T-cell (primary cell): ENCODE results near the gene EXOC3. TPM values are rescaled to one million over a fixed set of nuclear protein-coding genes. Genes with fewer than 3 reads are reported as not detected.

Experiments used
- ATAC-seq, 4 experiments: fragments of 200-7000 bp in 3 of 4; fragments of 150-1000 bp in 1 of 4; cut with Tn5 transposase; replicated peaks in 1 of 4; 1 replicate in 3 of 4; 2 replicates in 1 of 4; pipeline ENCODE4 v1.10.0; 2021; ENCODE audit warnings: moderate library complexity in 3 of 4, mild to moderate bottlenecking in 2 of 4, moderate number of reproducible peaks in 1 of 4
- CTCF ChIA-PET, 2 donors: fragments of 300-600 bp; sonication (Branson Sonifier 250); formaldehyde crosslinking; loops; one replicate each; lab custom pipeline; 2022; ENCODE audit warnings: antibody characterized with exemption in 2 of 2; lab: Charles Lee
- POLR2A ChIA-PET, 2 donors: fragments of 300-600 bp; sonication (Branson Sonifier 250); formaldehyde crosslinking; loops; one replicate each; lab custom pipeline; 2022; ENCODE audit warnings: antibody characterized with exemption in 2 of 2; lab: Charles Lee
- DNase-seq, 35 experiments: peaks; one replicate each; pipeline versions ENCODE4 v3.0.0 to v3.0.0-alpha.2; 2013 to 2023
- H3K27ac ChIP-seq: one replicate; pipeline ENCODE4 v1.5.1; 2013; ENCODE audit warnings: low read length
- H3K27me3 ChIP-seq, 2 experiments: replicated peaks in 1 of 2; 1 replicate in 1 of 2; 2 replicates in 1 of 2; pipeline versions ENCODE4 v1.6.1 to v1.7.0; 2013; ENCODE audit warnings: low read length in 1 of 2, mixed read lengths in 1 of 2; ENCODE audit not compliant: control insufficient read depth in 2 of 2, insufficient read depth in 2 of 2; ENCODE audit errors: extremely low read depth in 1 of 2
- H3K36me3 ChIP-seq, 2 donors: 1 replicate in 1 of 2; 2 replicates in 1 of 2; pipeline versions ENCODE4 v1.6.1 to v1.7.0; 2013; ENCODE audit warnings: low read length in 1 of 2; ENCODE audit not compliant: control insufficient read depth in 2 of 2, insufficient read depth in 1 of 2; ENCODE audit errors: extremely low read depth in 1 of 2
- H3K4me1 ChIP-seq, 2 experiments: 1 replicate in 1 of 2; 2 replicates in 1 of 2; pipeline versions ENCODE4 v1.6.1 to v1.7.0; 2013; ENCODE audit warnings: low read length in 2 of 2, mixed read lengths in 1 of 2; ENCODE audit not compliant: insufficient read depth in 2 of 2, control insufficient read depth in 1 of 2; ENCODE audit errors: extremely low read depth in 1 of 2
- H3K4me3 ChIP-seq, 2 donors: 1 replicate in 1 of 2; 2 replicates in 1 of 2; pipeline versions ENCODE4 v1.5.1 to v1.7.0; 2013; ENCODE audit warnings: mild to moderate bottlenecking in 2 of 2, low read length in 1 of 2, moderate library complexity in 1 of 2; ENCODE audit not compliant: control insufficient read depth in 1 of 2; ENCODE audit errors: extremely low read depth in 1 of 2
- H3K9me3 ChIP-seq: 2 replicates; pipeline ENCODE4 v1.7.0; 2013
- H3K27ac Mint-ChIP-seq, 2 donors: one replicate each; pipeline ENCODE4 v1.8.0; 2020 to 2021; ENCODE audit warnings: mild to moderate bottlenecking in 2 of 2, mixed read lengths in 2 of 2
- H3K27me3 Mint-ChIP-seq, 2 donors: one replicate each; pipeline ENCODE4 v1.8.0; 2021 to 2022; ENCODE audit warnings: mixed read lengths in 2 of 2
- H3K36me3 Mint-ChIP-seq: one replicate; pipeline ENCODE4 v1.8.0; 2021; ENCODE audit warnings: mixed read lengths
- H3K4me1 Mint-ChIP-seq, 3 donors: one replicate each; pipeline ENCODE4 v1.8.0; 2020 to 2022; ENCODE audit warnings: mixed read lengths in 3 of 3, mild to moderate bottlenecking in 1 of 3
- H3K4me3 Mint-ChIP-seq, 3 donors: one replicate each; pipeline ENCODE4 v1.8.0; 2020 to 2022; ENCODE audit warnings: mild to moderate bottlenecking in 3 of 3, mixed read lengths in 3 of 3, moderate library complexity in 3 of 3
- H3K9me3 Mint-ChIP-seq, 3 donors: one replicate each; pipeline ENCODE4 v1.8.0; 2020 to 2022; ENCODE audit warnings: mixed read lengths in 3 of 3
- WGBS: methylation state at CpG from one replicate; pipeline ENCODE4 v1.1.5; 2013; ENCODE audit warnings: missing lambda C conversion rate; ENCODE audit not compliant: insufficient coverage; 5-methylcytosine and 5-hydroxymethylcytosine counted together
- total RNA-seq, 35 experiments: library from RNA in 6 of 35; stranded (reverse) in 6 of 35; fragments of 120-200 nt in 1 of 35; gene quantifications; one replicate each; pipeline versions ENCODE4 v1.2.1 to v1.2.4 and lab custom pipeline; 2013 to 2026

EXOC3 gene
- total RNA-seq, 5 donors from 2014 or later (not counting 1 experiment from before 2014, with no cell fraction given), result 81.6 to 99.8 (median 84.2) TPM

DNA sequence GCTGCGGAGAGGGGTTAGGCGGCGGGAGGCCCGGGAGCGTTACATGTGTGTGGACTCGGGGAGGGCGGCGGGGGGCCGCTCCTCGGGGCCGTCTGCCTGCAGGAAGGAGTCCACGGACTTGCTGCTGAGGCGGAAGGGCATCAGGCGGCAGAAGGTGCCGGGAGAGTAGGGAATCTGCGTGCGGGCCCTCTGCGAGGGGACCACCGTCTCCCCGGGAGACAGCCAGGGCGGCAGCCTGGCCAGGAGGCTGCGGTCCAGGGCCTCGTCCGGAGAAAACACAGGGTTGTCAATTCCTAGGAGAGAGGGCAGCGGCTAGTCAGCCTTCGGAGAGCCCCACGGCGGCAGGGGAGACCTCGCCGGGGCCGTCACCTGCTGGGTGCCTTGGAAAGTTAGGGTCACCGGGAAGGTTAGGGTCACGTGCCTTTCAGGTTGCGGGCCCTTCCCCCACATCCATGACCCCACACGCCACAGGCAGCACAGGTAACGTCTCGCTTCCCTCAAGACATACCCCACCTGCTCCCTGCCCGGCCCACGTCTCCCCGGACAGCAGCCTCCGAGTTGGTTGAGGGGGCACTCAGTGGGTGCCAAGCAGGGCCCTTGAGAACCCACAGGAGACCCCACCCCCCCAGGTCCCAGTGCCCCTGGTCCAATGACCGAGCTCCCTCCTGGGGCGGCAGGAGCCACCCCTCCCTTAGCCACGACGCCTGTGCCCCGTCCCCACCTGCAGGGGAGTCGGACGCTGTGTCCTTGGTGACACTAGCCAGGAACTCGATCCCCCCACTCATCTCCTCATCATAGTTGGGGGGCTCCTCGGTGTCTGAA is 32.1 kb downstream of the EXOC3 start:
- Histone ChIP-seq H3K36me3 (peaks cover 2 to 9% of the 10 kb centered on the region in 2 donors), H3K9me3 (no peaks in the 10 kb centered on the region), H3K27me3 (peaks cover 2 to 64% of the 10 kb centered on the region in 2 experiments), H3K27ac (no peak overlapping the region), H3K4me1 (peaks cover 8 to 36% of the 10 kb centered on the region in 2 experiments), H3K4me3 (peak overlapping the region; percentile 14 to 46)
- DNase-seq (peak in 4 of 35 experiments; percentile 2 to 33 (median 17)), ATAC-seq (no peak)
- H3K4me1 Mint-ChIP-seq, result peaks cover 21 to 23% (median 22%) of the 10 kb centered on the region in 3 donors
- WGBS, result 11% methylated on average over 37 of the region's 50 CpGs
- H3K27me3 Mint-ChIP-seq, result peaks cover 0 to 17% of the 10 kb centered on the region in 2 donors
- H3K27ac Mint-ChIP-seq, result no peak overlapping the region
- H3K4me3 Mint-ChIP-seq, result peak overlapping the region; percentile 64 to 93 (median 73)
- ChIA-PET CTCF (no interaction called here), POLR2A (no interaction called here)
- H3K9me3 Mint-ChIP-seq, result no peaks in the 10 kb centered on the region
- no peaks in the 10 kb centered on the region for H3K36me3 Mint-ChIP-seq

DNA sequence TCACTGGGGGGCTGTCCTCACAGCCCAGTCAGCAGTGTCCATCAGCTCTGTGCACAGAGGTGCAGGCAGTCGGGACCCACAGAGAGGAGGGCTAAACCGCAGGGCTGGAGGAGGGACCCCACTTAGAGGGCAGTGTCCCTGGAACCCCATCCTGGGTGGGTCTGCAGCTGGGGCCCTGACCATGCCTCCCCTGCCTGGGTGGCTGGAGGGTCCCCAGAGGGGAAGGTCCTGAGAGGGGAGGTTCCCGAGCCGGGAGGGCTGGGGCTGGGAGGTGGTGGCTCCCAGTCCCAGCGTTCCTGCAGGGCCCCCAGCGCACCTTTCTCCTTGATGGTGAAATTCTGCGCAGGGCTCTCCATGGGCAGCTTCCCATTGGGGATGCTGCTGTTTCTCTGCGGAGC is 32.7 kb downstream of the EXOC3 start:
- Histone ChIP-seq H3K4me3 (no peak overlapping the region), H3K9me3 (no peaks in the 10 kb centered on the region), H3K36me3 (peaks cover 0 to 6% of the 10 kb centered on the region in 2 donors), H3K27ac (no peak overlapping the region), H3K27me3 (peaks cover 2 to 71% of the 10 kb centered on the region in 2 experiments), H3K4me1 (peaks cover 8 to 36% of the 10 kb centered on the region in 2 experiments)
- H3K4me3 Mint-ChIP-seq, result peak overlapping the region in 2 of 3 donors; percentile 31 to 93
- peaks cover 0 to 20% of the 10 kb centered on the region in 2 donors for H3K27me3 Mint-ChIP-seq
- no peak for ATAC-seq
- no peaks in the 10 kb centered on the region for H3K9me3 Mint-ChIP-seq
- ChIA-PET CTCF (no interaction called here), POLR2A (no interaction called here)
- 47% methylated on average over 8 of the region's 8 CpGs for WGBS
- H3K36me3 Mint-ChIP-seq, result no peaks in the 10 kb centered on the region
- peak in 1 of 35 experiments; percentile 2 for DNase-seq
- H3K4me1 Mint-ChIP-seq, result peaks cover 16 to 20% (median 16%) of the 10 kb centered on the region in 3 donors
- H3K27ac Mint-ChIP-seq, result no peak overlapping the region

DNA sequence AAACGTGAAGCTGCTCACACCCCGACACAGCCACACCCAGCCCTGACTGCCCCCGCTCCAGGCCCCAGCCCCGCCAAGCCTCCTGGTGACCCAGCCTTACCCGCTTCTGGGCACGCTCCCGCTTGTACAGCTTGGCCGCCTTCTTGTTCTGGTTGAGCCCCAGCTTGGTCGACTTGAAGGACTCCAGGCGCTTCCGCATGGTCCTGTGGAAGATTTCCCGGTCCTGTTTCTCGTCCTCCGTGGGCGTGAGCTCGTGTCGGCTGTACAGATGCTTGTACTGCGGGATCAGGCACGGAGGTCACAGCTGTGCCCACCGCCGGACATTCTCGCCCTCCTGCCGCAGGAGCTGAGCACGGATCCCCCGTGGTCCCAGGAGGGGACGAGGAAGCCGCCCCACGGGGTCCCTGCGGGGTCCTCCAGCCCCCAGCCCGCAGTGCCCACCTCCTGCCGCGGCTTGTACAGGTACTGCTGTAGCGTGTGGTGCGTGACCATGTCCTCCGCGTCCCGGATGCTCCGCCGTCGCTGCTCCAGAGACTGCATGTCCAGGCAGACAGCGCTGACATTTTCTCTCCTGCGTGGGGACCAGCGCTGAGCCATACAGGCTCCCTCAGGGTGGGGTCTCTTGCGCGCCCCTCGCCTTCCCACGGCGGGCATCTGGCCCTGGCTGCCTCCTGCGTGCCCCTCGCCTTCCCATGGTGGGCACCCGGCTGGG is 33.3 kb downstream of the EXOC3 start:
- ChIA-PET POLR2A (no interaction called here), CTCF (no interaction called here)
- H3K4me3 ChIP-seq, result no peak overlapping the region
- WGBS, result 82% methylated on average over 51 of the region's 51 CpGs
- H3K36me3 ChIP-seq, result peaks cover 0 to 2% of the 10 kb centered on the region in 2 donors
- Mint-ChIP-seq H3K4me1 (peaks cover 11 to 14% (median 12%) of the 10 kb centered on the region in 3 donors), H3K27me3 (peaks cover 0 to 22% of the 10 kb centered on the region in 2 donors), H3K4me3 (peak overlapping the region in 1 of 3 donors; percentile 49), H3K36me3 (no peaks in the 10 kb centered on the region), H3K27ac (no peak overlapping the region), H3K9me3 (no peaks in the 10 kb centered on the region)
- ATAC-seq (no peak), DNase-seq (peak in 1 of 35 experiments; percentile 2)
- H3K9me3 ChIP-seq, result no peaks in the 10 kb centered on the region
- H3K27ac ChIP-seq, result no peak overlapping the region
- H3K27me3 ChIP-seq, result peaks cover 2 to 76% of the 10 kb centered on the region in 2 experiments
- peaks cover 4 to 31% of the 10 kb centered on the region in 2 experiments for H3K4me1 ChIP-seq

DNA sequence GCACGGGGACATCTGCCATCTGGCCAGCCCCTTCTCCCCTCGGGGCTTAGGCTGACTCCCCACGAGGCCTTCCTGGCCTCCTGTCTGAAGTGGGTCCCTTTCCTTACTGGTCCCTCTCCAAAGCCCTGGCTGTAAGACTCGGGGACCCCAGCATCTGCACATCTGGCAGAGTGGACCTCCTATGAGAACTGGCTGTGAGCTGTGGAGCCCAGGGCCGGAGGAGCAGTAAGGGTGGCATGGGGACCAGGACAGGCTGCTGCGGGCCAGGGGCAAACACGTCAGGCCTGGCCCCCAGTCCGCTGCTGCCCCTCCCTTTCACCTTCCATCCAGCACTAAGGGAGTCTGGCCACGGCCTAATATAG is 33.8 kb downstream of the EXOC3 start:
- ChIA-PET POLR2A (no interaction called here), CTCF (no interaction called here)
- H3K4me3 Mint-ChIP-seq, result no peak overlapping the region
- no peak overlapping the region for H3K27ac ChIP-seq
- no peak overlapping the region for H3K4me3 ChIP-seq
- WGBS, result 67% methylated on average over 5 of the region's 9 CpGs
- H3K4me1 ChIP-seq, result peaks cover 0 to 25% of the 10 kb centered on the region in 2 experiments
- no peak overlapping the region for H3K27ac Mint-ChIP-seq
- no peaks in the 10 kb centered on the region for H3K36me3 Mint-ChIP-seq
- peaks cover 2 to 80% of the 10 kb centered on the region in 2 experiments for H3K27me3 ChIP-seq
- ATAC-seq, result no peak
- H3K27me3 Mint-ChIP-seq, result peaks cover 0 to 25% of the 10 kb centered on the region in 2 donors
- H3K9me3 Mint-ChIP-seq, result no peaks in the 10 kb centered on the region
- H3K9me3 ChIP-seq, result no peaks in the 10 kb centered on the region
- no peak for DNase-seq
- peaks cover 5 to 9% (median 7%) of the 10 kb centered on the region in 3 donors for H3K4me1 Mint-ChIP-seq
- no peaks in the 10 kb centered on the region for H3K36me3 ChIP-seq

DNA sequence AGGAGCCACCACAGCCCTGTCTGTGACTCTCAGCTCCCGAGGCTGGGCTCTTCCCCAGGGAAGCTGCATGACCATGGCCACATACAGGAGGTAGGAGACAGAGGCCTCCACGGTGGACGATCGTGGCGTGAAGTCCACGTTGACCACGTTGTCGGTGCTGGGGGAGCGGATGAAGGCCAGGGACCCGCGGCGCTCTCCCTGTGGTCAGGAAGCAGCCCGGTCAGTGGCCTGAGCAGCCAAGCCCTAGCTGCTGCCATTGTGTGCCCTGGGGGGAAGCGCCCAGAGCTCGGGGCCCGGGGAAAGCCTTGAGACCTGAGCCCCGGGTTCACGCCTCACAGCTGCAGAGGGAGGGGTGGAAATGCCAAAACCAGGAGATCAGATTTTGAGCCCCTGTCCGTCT is 34.3 kb downstream of the EXOC3 start:
- Mint-ChIP-seq H3K4me3 (no peak overlapping the region), H3K27me3 (peaks cover 0 to 25% of the 10 kb centered on the region in 2 donors), H3K4me1 (peaks cover 2 to 6% (median 4%) of the 10 kb centered on the region in 3 donors), H3K27ac (no peak overlapping the region), H3K36me3 (no peaks in the 10 kb centered on the region), H3K9me3 (no peaks in the 10 kb centered on the region)
- no peaks in the 10 kb centered on the region for H3K9me3 ChIP-seq
- ChIA-PET POLR2A (no interaction called here), CTCF (no interaction called here)
- H3K4me3 ChIP-seq, result no peak overlapping the region
- peaks cover 0 to 21% of the 10 kb centered on the region in 2 experiments for H3K4me1 ChIP-seq
- no peaks in the 10 kb centered on the region for H3K36me3 ChIP-seq
- H3K27me3 ChIP-seq, result peaks cover 2 to 84% of the 10 kb centered on the region in 2 experiments
- no peak for ATAC-seq
- no peak for DNase-seq
- WGBS, result 78% methylated on average over 18 of the region's 19 CpGs
- no peak overlapping the region for H3K27ac ChIP-seq

DNA sequence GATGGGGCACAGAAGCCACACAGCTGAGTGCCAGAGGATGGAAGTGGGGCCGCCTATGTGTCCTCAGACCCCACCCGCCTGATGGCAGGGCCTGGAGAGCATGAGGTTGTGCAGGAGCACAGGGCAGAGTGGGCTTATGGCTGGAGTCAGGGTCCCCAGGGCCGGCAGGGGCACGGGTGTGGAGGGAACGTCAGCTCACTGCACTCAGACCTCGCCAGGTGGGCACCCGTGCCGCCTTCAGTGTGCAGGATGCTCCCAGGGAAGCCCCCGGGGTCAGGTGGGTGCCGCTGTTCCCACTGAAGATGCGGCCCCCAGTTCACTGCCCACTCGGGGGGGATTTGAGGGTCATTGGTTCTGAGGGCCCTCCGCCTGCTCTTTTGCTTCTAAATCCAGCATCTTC is 34.9 kb downstream of the EXOC3 start:
- CTCF ChIA-PET, result no interaction called here
- H3K27ac Mint-ChIP-seq, result no peak overlapping the region
- Histone ChIP-seq H3K4me3 (no peak overlapping the region), H3K27ac (no peak overlapping the region), H3K27me3 (peaks cover 2 to 90% of the 10 kb centered on the region in 2 experiments), H3K4me1 (peaks cover 0 to 17% of the 10 kb centered on the region in 2 experiments), H3K9me3 (no peaks in the 10 kb centered on the region), H3K36me3 (no peaks in the 10 kb centered on the region)
- no peak for ATAC-seq
- no peaks in the 10 kb centered on the region for H3K36me3 Mint-ChIP-seq
- peaks cover 0 to 25% of the 10 kb centered on the region in 2 donors for H3K27me3 Mint-ChIP-seq
- H3K9me3 Mint-ChIP-seq, result no peaks in the 10 kb centered on the region
- H3K4me3 Mint-ChIP-seq, result no peak overlapping the region
- peaks cover 2 to 6% (median 4%) of the 10 kb centered on the region in 3 donors for H3K4me1 Mint-ChIP-seq
- POLR2A ChIA-PET, result no interaction called here
- WGBS, result 77% methylated on average over 12 of the region's 13 CpGs
- DNase-seq, result no peak
